H1 (cell line): Measurements from ENCODE around the gene SPCS1. TPM values are rescaled to one million over a fixed set of nuclear protein-coding genes. Genes with fewer than 3 reads are reported as not detected.

Source experiments
- CTCF ChIA-PET: fragments of 300-600 bp; sonication (Branson Sonifier 250); formaldehyde crosslinking; loops from one replicate; lab custom pipeline; 2021; ENCODE audit not compliant: partially characterized antibody; lab: Charles Lee
- POLR2A ChIA-PET: fragments of 300-600 bp; sonication (Branson Sonifier 250); formaldehyde crosslinking; loops from one replicate; lab custom pipeline; 2021; ENCODE audit warnings: inconsistent platforms; ENCODE audit not compliant: partially characterized antibody; lab: Charles Lee
- DNase-seq, 2 experiments: peaks; one replicate each; pipeline versions ENCODE4 v3.0.0 to v3.0.0-alpha.2; 2010 to 2022; ENCODE audit warnings: low spot score in 2 of 2, low read depth in 1 of 2, mixed read lengths in 1 of 2
- FAIRE-seq: peaks from 2 replicates; lab custom pipeline; 2011; peaks lifted over from hg19 to GRCh38; lab: Jason Lieb, UNC
- H2AFZ ChIP-seq: 2 replicates; pipeline ENCODE4 v1.8.1; 2012; ENCODE audit warnings: low read length, inconsistent platforms
- H2AK5ac ChIP-seq: 2 replicates; pipeline ENCODE4 v1.6.1; 2013; ENCODE audit warnings: low read depth, low read length
- H2BK120ac ChIP-seq: replicated peaks from 2 replicates; pipeline ENCODE3; 2013; ENCODE audit warnings: low read depth, low read length, inconsistent platforms
- H2BK12ac ChIP-seq: 2 replicates; pipeline ENCODE4 v1.6.1; 2013; ENCODE audit warnings: low read depth, low read length
- H2BK15ac ChIP-seq: 2 replicates; pipeline ENCODE4 v1.6.1; 2013; ENCODE audit warnings: low read length
- H2BK20ac ChIP-seq: 2 replicates; pipeline ENCODE4 v1.6.1; 2013; ENCODE audit warnings: low read length
- H2BK5ac ChIP-seq: 2 replicates; pipeline ENCODE4 v1.6.1; 2013; ENCODE audit warnings: low read depth, low read length
- H3K14ac ChIP-seq: 2 replicates; pipeline ENCODE4 v1.6.1; 2013; ENCODE audit warnings: inconsistent platforms; ENCODE audit not compliant: insufficient read length
- H3K18ac ChIP-seq: 2 replicates; pipeline ENCODE4 v1.6.1; 2013; ENCODE audit warnings: low read length; ENCODE audit errors: extremely low read depth
- H3K23ac ChIP-seq: 2 replicates; pipeline ENCODE4 v1.6.1; 2013; ENCODE audit warnings: inconsistent platforms; ENCODE audit not compliant: insufficient read length
- H3K23me2 ChIP-seq: 2 replicates; pipeline ENCODE4 v1.6.1; 2013; ENCODE audit warnings: low read depth, low read length
- H3K27ac ChIP-seq: 2 replicates; pipeline ENCODE4 v1.6.1; 2011; ENCODE audit warnings: low read depth, low read length, inconsistent platforms
- H3K27me3 ChIP-seq, 4 experiments: replicated peaks in 1 of 4; 1 replicate in 1 of 4; 2 replicates in 3 of 4; pipeline versions ENCODE4 v1.6.1 to v1.8.1; 2011 to 2013; ENCODE audit warnings: low read length in 3 of 4, mild to moderate bottlenecking in 3 of 4, inconsistent platforms in 2 of 4, mixed read lengths in 2 of 4, moderate library complexity in 1 of 4; ENCODE audit not compliant: control insufficient read depth in 3 of 4, insufficient read depth in 3 of 4; ENCODE audit errors: extremely low read depth in 1 of 4
- H3K36me3 ChIP-seq, 4 experiments: 2 replicates each; pipeline versions ENCODE4 v1.6.1 to v1.8.1; 2011 to 2013; ENCODE audit warnings: mild to moderate bottlenecking in 4 of 4, low read length in 3 of 4, moderate library complexity in 2 of 4, control low read depth in 1 of 4, inconsistent platforms in 1 of 4; ENCODE audit not compliant: insufficient read depth in 4 of 4, control insufficient read depth in 2 of 4
- H3K4ac ChIP-seq: replicated peaks from 2 replicates; pipeline ENCODE3; 2013; ENCODE audit warnings: low read length, low read depth, mixed read lengths, inconsistent platforms; ENCODE audit not compliant: insufficient read length
- H3K4me1 ChIP-seq, 4 experiments: replicated peaks in 1 of 4; 1 replicate in 1 of 4; 2 replicates in 3 of 4; pipeline versions ENCODE4 v1.6.1 to v1.8.1; 2011 to 2013; ENCODE audit warnings: low read length in 3 of 4, inconsistent platforms in 2 of 4, mixed read lengths in 1 of 4; ENCODE audit not compliant: insufficient read depth in 4 of 4, control insufficient read depth in 3 of 4
- H3K4me2 ChIP-seq, 2 experiments: 2 replicates each; pipeline versions ENCODE4 v1.6.1 to v1.8.1; 2011 to 2013; ENCODE audit warnings: low read depth in 2 of 2, low read length in 2 of 2, control low read depth in 1 of 2, inconsistent platforms in 1 of 2, mild to moderate bottlenecking in 1 of 2; ENCODE audit not compliant: insufficient read depth in 1 of 2
- H3K4me3 ChIP-seq, 4 experiments: fragments of 200-600, 300-600 bp in 1 of 4; sonication (generic), shearing (Covaris generic), sonication (Bioruptor Twin) in 1 of 4; 2 replicates each; pipeline versions ENCODE4 v1.5.1 to v1.8.1; 2011 to 2016; ENCODE audit warnings: low read length in 4 of 4, low read depth in 3 of 4, control low read depth in 2 of 4, inconsistent platforms in 2 of 4, mild to moderate bottlenecking in 2 of 4, mixed read lengths in 1 of 4, moderate library complexity in 1 of 4; ENCODE audit not compliant: insufficient read depth in 2 of 4; ENCODE audit errors: extremely low read depth in 1 of 4
- H3K56ac ChIP-seq: replicated peaks from 2 replicates; pipeline ENCODE3; 2013; ENCODE audit warnings: low read depth, mild to moderate bottlenecking, mixed read lengths, low read length, inconsistent platforms; ENCODE audit not compliant: insufficient read length
- H3K79me1 ChIP-seq: 2 replicates; pipeline ENCODE4 v1.6.1; 2013; ENCODE audit warnings: low read depth, low read length, control low read depth
- H3K79me2 ChIP-seq, 2 experiments: 2 replicates each; pipeline versions ENCODE4 v1.6.1 to v1.8.1; 2012 to 2013; ENCODE audit warnings: low read length in 2 of 2, mild to moderate bottlenecking in 2 of 2, inconsistent platforms in 1 of 2; ENCODE audit not compliant: insufficient read depth in 2 of 2, control insufficient read depth in 1 of 2
- H3K9ac ChIP-seq, 4 experiments: replicated peaks in 1 of 4; 1 replicate in 1 of 4; 2 replicates in 3 of 4; pipeline versions ENCODE4 v1.6.1 to v1.8.1; 2011 to 2013; ENCODE audit warnings: low read depth in 3 of 4, low read length in 3 of 4, control low read depth in 2 of 4, mild to moderate bottlenecking in 2 of 4, moderate library complexity in 2 of 4, inconsistent platforms in 1 of 4; ENCODE audit errors: extremely low read depth in 1 of 4
- H3K9me3 ChIP-seq, 2 experiments: 2 replicates each; pipeline versions ENCODE4 v1.6.1 to v1.8.1; 2012 to 2013; ENCODE audit warnings: mild to moderate bottlenecking in 2 of 2, moderate library complexity in 2 of 2, control low read depth in 1 of 2, inconsistent platforms in 1 of 2, low read depth in 1 of 2, low read length in 1 of 2, mixed read lengths in 1 of 2; ENCODE audit not compliant: insufficient read depth in 2 of 2
- H4K20me1 ChIP-seq, 2 experiments: replicated peaks in 1 of 2; 2 replicates each; pipeline versions ENCODE3 to v1.8.1; 2011 to 2013; ENCODE audit warnings: inconsistent platforms in 2 of 2, low read length in 2 of 2, mild to moderate bottlenecking in 1 of 2; ENCODE audit not compliant: insufficient read depth in 2 of 2, control insufficient read depth in 1 of 2
- H4K5ac ChIP-seq: 2 replicates; pipeline ENCODE4 v1.6.1; 2013; ENCODE audit warnings: low read length, low read depth, mixed read lengths, inconsistent platforms; ENCODE audit not compliant: insufficient read length
- H4K8ac ChIP-seq: 2 replicates; pipeline ENCODE4 v1.8.0; 2013; ENCODE audit warnings: mild to moderate bottlenecking, moderate library complexity, low read length, inconsistent platforms; ENCODE audit not compliant: insufficient read depth; ENCODE audit errors: extremely low read depth
- H4K91ac ChIP-seq: replicated peaks from 2 replicates; pipeline ENCODE3; 2013; ENCODE audit warnings: low read length, mixed read lengths, inconsistent platforms; ENCODE audit not compliant: insufficient read length
- CBX5 ChIP-seq: fragments of 300-800, 300-1000 bp; sonication (generic); IDR thresholded peaks from 2 replicates; pipeline ENCODE4 v1.7.1; 2016; ENCODE audit warnings: antibody characterized with exemption, low read length, low read depth
- CEBPB ChIP-seq: IDR thresholded peaks from 2 replicates; pipeline ENCODE4 v1.6.1; 2012; ENCODE audit warnings: low read depth, low read length
- CHD1 ChIP-seq: IDR thresholded peaks from 2 replicates; pipeline ENCODE4 v1.6.1; 2012; ENCODE audit warnings: low read depth, low read length, improper control_type of control experiment
- EZH2 ChIP-seq: fragments of 200-600 bp; sonication (generic); IDR thresholded peaks from 2 replicates; pipeline ENCODE4 v1.7.1; 2012; ENCODE audit warnings: low read depth, mild to moderate bottlenecking, moderate library complexity, low read length, inconsistent platforms; ENCODE audit not compliant: severe bottlenecking
- JUN ChIP-seq: IDR thresholded peaks from 2 replicates; pipeline ENCODE4 v1.6.1; 2011; ENCODE audit warnings: low read depth, mild to moderate bottlenecking, improper control_type of control experiment, low read length
- POLR2A ChIP-seq, 2 experiments: IDR thresholded peaks; 1 replicate in 1 of 2; 2 replicates in 1 of 2; pipeline ENCODE4 v1.6.1; 2011; ENCODE audit warnings: low read depth in 2 of 2, low read length in 2 of 2, mild to moderate bottlenecking in 2 of 2; ENCODE audit errors: control extremely low read depth in 1 of 2
- SP1 ChIP-seq: IDR thresholded peaks from 2 replicates; pipeline ENCODE4 v1.6.1; 2011; ENCODE audit warnings: low read depth, low read length
- WGBS, 2 experiments: shearing (Covaris generic) in 1 of 2; methylation state at CpG; one replicate each; pipeline versions ENCODE4 v1.1.6 to v1.1.7; 2013 to 2015; ENCODE audit warnings: low lambda C conversion rate in 2 of 2, mixed read lengths in 2 of 2, inconsistent platforms in 1 of 2, low coverage in 1 of 2, missing lambda C conversion rate in 1 of 2; ENCODE audit not compliant: insufficient replicate concordance in 2 of 2, insufficient coverage in 1 of 2, insufficient read length in 1 of 2; ENCODE audit errors: extremely low coverage in 1 of 2, missing lambda C conversion rate in 1 of 2; 5-methylcytosine and 5-hydroxymethylcytosine counted together
- polyA plus RNA-seq, 7 experiments: library from polyadenylated mRNA; depleted of rRNA in 3 of 7; stranded (reverse) in 5 of 7; unstranded in 2 of 7; fragments of >200 nt in 5 of 7; fragments of 200-250 nt in 2 of 7; gene quantifications; 1 replicate in 5 of 7; 2 replicates in 1 of 7; 4 replicates in 1 of 7; pipeline versions ENCODE4 v1.2.1 to v1.2.3, GENCODE V29; 2011 to 2013; ENCODE audit warnings: missing spikeins in 2 of 7, mixed read lengths in 2 of 7
- total RNA-seq: library from RNA; stranded (reverse); fragmentation: NEBNext Ultra II Directional; extraction: Animal tissue kit (Norgen Biotek cat#: 25700); gene quantifications from 2 replicates; pipeline ENCODE4 v1.2.1, GENCODE V29; 2021

The SPCS1 gene
- total and polyA plus RNA-seq, 2 of the 8 experiments (the other 6 are each of a cell fraction or from before 2014, with no cell fraction given) = 104 to 191 TPM

DNA sequence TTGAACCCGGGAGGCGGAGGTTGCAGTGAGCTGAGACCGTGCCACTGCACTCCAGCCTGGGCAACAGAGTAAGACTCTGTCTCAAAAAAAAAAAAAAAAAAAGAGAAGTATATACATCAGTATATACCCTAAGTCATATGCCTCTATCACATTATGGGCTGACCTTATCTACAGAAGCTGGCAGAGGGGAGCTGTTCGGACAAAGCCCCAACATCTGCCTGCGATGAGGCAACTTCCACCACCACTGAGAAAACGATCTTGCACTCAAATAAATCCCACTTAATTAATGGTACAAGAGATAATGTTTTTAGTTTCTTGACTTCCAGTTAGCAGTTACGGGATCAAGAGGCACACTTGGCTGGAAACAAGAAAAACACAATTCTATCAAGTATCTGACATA is 2.6 kb upstream of the SPCS1 start:
- no peak overlapping the region for H2BK5ac ChIP-seq
- no peak overlapping the region for H3K27ac ChIP-seq
- H3K9ac ChIP-seq = no peak overlapping the region
- H3K36me3 ChIP-seq = peaks cover 0 to 12% (median 1%) of the 10 kb centered on the region in 4 experiments; a peak in 4 of 8 replicates
- H4K20me1 ChIP-seq = no peaks in the 10 kb centered on the region
- no peak overlapping the region for H3K4me3 ChIP-seq
- H3K14ac ChIP-seq = no peak overlapping the region
- TF ChIP-seq EZH2 (no peak), JUN (no peak), CHD1 (no peak), SP1 (no peak), POLR2A (IDR thresholded peaks at IDR 0.05; ENCODE audit: control extremely low read depth in 1 of 2, low read depth in 2 of 2, low read length in 2 of 2) (no peak), CEBPB (no peak), CBX5 (no peak)
- TF ChIP-seq, all 59 proteins: peak for 0
- H3K79me1 ChIP-seq = peaks cover 8% of the 10 kb centered on the region
- no peak overlapping the region for H2BK15ac ChIP-seq
- ChIA-PET CTCF (no interaction called here), POLR2A (interaction anchor here (18.8 kb wide), 1 partner anchor 12 kb away, joined by 347 read pairs; the partner anchor contains the start of genes GNL3 and PBRM1)
- no peak overlapping the region for H2BK20ac ChIP-seq
- H3K23me2 ChIP-seq = peaks cover 13% of the 10 kb centered on the region
- H3K23ac ChIP-seq = no peak overlapping the region
- peaks cover 0 to 32% of the 10 kb centered on the region in 2 experiments; a peak in 2 of 4 replicates for H3K79me2 ChIP-seq
- FAIRE-seq (no peak), DNase-seq (peak in 1 of 2 experiments; percentile 11)
- no peak overlapping the region for H4K8ac ChIP-seq
- H3K4me2 ChIP-seq = no peak overlapping the region
- no peaks in the 10 kb centered on the region for H3K27me3 ChIP-seq
- H2BK120ac ChIP-seq = no peak overlapping the region
- H4K91ac ChIP-seq = no peak overlapping the region
- WGBS, 2 experiments = 97% methylated on average over 7 of the region's 7 CpGs; no CpG with 5 or more reads in 1 of the 2 experiments
- no peak overlapping the region for H2AFZ ChIP-seq
- no peaks in the 10 kb centered on the region for H3K9me3 ChIP-seq
- no peak overlapping the region for H2BK12ac ChIP-seq
- no peak overlapping the region for H2AK5ac ChIP-seq
- no peak overlapping the region for H3K4ac ChIP-seq
- no peak overlapping the region for H4K5ac ChIP-seq
- H3K18ac ChIP-seq = no peak overlapping the region
- H3K56ac ChIP-seq = no peak overlapping the region
- peaks cover 0 to 5% (median 2%) of the 10 kb centered on the region in 4 experiments; a peak in 5 of 7 replicates for H3K4me1 ChIP-seq
